GM12878 (cell line): ENCODE data around the gene CNIH1.

Experiments
- ATF3 ChIP-seq: IDR thresholded peaks from 2 replicates; pipeline ENCODE4 v1.6.1; 2011; ENCODE audit warnings: low read depth, mild to moderate bottlenecking, low read length, moderate library complexity, borderline replicate concordance; ENCODE audit errors: extremely low read depth
- EP300 ChIP-seq, 2 experiments: fragments of 150-350 bp in 1 of 2; IDR thresholded peaks; 2 replicates each; pipeline ENCODE4 v1.6.1; 2011 to 2012; ENCODE audit warnings: low read depth in 2 of 2, low read length in 2 of 2, borderline replicate concordance in 1 of 2, improper control_type of control experiment in 1 of 2, inconsistent platforms in 1 of 2; ENCODE audit not compliant: control insufficient read depth in 1 of 2
- SKIL ChIP-seq: fragments of 450-650 bp; IDR thresholded peaks from 2 replicates; pipeline ENCODE4 v1.6.1; 2017; ENCODE audit warnings: mild to moderate bottlenecking, low read depth, inconsistent platforms; ENCODE audit not compliant: poor library complexity, severe bottlenecking
- SPI1 ChIP-seq: IDR thresholded peaks from 2 replicates; pipeline ENCODE4 v1.6.1; 2011; ENCODE audit warnings: low read depth, mild to moderate bottlenecking, low read length, moderate library complexity, borderline replicate concordance; ENCODE audit not compliant: insufficient read depth

DNA sequence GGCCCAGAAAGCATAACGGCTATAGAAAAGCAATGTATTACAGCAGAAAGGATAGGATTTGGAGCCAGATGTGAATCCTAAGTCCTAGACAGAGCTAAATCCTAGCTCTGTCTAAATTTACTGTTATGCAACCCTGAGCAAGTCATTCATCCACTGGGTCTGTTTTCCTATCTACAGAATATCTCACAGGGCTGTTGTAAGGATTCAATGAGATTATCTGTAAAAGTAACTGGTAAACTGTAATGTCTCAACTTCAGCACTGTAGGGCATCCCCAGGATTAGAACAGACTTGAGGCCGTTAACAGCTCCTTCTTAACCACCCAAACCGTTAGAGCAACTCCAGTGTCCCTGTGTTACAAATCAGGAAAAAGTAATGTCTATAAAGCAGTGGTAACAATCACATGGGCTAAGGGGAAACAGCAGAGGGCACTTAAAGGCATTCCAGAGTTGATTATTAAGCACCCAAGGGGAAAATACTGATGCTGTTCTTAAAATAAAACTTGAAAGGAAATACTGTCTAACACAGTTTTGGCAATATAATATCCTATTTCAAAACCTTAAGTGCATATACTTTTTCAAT, 37.6 kb upstream of the CNIH1 start:
- TF ChIP-seq SKIL, result no peak
- no peak for TF ChIP-seq EP300 (IDR thresholded peaks at IDR 0.05; ENCODE audit: borderline replicate concordance in 1 of 2, control insufficient read depth in 1 of 2, low read depth in 2 of 2, low read length in 2 of 2)
- no peak for TF ChIP-seq SPI1
- no peak for TF ChIP-seq ATF3
